ENCODE data around the gene LENG8. TPM values are rescaled to one million over a fixed set of nuclear protein-coding genes. Genes with fewer than 3 reads are reported as not detected.

The LENG8 gene
- total RNA-seq, 1 donor from 2014 or later: 39.1 TPM

DNA sequence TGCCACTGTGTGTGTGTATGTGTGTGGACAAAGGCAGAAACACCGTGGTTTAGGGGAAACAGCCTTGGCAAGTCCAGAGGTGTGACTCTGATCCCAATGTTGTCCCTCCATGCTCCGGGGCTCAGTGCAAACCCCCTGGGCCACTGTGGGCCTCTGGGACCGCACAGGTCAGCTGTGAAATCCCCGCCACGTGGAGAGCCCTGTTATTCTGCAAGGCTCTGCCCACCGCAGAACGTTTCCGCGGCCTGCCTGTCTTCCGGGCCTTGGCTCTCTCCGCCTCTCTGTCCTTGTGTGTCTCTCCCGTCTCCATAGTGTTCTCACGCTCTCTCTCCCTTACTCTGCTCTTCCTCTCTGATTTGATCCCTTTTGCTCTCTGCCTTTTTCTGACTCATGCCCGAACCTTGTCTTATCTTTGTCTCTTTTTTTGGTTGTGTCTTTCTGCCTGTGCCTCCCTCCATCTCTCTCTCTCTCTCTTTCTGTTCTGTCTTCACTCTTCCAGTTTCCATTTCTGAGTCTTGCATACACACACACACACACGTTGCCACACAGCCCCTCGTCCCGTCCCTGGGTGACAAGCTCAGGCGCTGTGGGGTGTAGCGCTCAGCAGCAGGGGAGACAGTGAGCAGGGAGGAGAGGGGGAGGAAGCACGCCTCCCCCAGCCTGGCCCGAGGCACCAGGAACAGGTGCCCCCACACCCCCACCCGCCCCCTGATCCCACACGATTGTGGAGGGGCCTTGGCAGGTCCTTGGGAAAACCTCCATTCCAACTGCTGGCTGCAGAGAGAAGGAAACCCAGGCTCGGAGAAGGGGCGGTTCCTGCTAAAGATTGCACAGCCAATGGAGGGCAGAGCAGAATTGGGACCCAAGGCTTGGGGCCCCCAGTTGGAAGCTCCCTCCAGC, 30.7 kb upstream of the LENG8 start:
- H3K4me3 ChIP-seq (ENCODE audit: low read depth, low read length): no peak overlapping the region
- TF ChIP-seq, protein P1, sequence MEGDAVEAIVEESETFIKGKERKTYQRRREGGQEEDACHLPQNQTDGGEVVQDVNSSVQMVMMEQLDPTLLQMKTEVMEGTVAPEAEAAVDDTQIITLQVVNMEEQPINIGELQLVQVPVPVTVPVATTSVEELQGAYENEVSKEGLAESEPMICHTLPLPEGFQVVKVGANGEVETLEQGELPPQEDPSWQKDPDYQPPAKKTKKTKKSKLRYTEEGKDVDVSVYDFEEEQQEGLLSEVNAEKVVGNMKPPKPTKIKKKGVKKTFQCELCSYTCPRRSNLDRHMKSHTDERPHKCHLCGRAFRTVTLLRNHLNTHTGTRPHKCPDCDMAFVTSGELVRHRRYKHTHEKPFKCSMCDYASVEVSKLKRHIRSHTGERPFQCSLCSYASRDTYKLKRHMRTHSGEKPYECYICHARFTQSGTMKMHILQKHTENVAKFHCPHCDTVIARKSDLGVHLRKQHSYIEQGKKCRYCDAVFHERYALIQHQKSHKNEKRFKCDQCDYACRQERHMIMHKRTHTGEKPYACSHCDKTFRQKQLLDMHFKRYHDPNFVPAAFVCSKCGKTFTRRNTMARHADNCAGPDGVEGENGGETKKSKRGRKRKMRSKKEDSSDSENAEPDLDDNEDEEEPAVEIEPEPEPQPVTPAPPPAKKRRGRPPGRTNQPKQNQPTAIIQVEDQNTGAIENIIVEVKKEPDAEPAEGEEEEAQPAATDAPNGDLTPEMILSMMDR (conservative IDR thresholded peaks at IDR 0.05; ENCODE audit: low read depth, low read length): no peak
- DNase-seq (ENCODE audit: low read depth): no peak

- TF ChIP-seq, protein P1 (conservative IDR thresholded peaks at IDR 0.05; ENCODE audit: low read depth, low read length): no peak
- no peak for DNase-seq (ENCODE audit: low read depth)
- H3K4me3 ChIP-seq (ENCODE audit: low read depth, low read length): no peak overlapping the region
Measured at GRCh38 chr19:54418930-54419800, 29.8 kb upstream of the LENG8 start.

DNA sequence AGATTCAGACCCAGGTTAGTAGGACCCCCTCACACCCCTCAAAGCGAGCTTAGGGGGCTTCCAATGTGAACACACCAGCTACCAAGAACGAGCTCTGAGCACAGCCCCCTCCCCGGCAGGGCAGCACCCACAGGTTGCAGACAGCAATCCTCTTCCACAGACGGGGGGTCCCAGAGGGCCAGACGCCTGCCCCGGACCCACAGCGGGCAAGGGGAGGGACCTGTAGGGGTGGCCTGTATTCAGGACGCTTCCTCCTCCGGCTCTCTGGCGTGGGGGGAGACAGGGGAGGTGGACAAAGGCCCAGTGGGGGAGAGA, 29.0 kb upstream of the LENG8 start:
- no peak for DNase-seq (ENCODE audit: low read depth)
- TF ChIP-seq, protein P1 (conservative IDR thresholded peaks at IDR 0.05; ENCODE audit: low read depth, low read length): no peak
- no peak overlapping the region for H3K4me3 ChIP-seq (ENCODE audit: low read depth, low read length)

GRCh38 chr19:54420383-54421168, 28.4 kb upstream of the LENG8 start:
- no peak overlapping the region for H3K4me3 ChIP-seq (ENCODE audit: low read depth, low read length)
- TF ChIP-seq, protein P1 (conservative IDR thresholded peaks at IDR 0.05; ENCODE audit: low read depth, low read length): no peak
- DNase-seq (ENCODE audit: low read depth): no peak

DNA sequence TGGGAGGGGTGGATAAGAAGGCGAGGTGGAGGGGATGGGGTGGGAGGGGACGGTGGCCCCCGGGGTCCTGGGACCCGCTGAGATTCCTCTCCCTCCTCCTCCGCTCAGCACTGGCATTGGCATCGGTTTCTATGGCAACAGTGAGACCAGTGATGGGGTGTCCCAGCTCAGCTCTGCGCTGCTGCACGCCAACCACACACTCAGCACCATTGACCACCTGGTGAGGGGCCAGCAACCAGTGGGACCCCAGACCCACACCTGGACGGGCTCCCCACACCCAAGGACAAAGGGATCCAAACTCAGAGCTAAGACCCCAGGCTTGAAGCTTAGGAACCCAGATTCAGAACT, 27.9 kb upstream of the LENG8 start:
- no peak for DNase-seq (ENCODE audit: low read depth)
- TF ChIP-seq, protein P1 (conservative IDR thresholded peaks at IDR 0.05; ENCODE audit: low read depth, low read length): no peak
- no peak overlapping the region for H3K4me3 ChIP-seq (ENCODE audit: low read depth, low read length)

GRCh38 chr19:54421521-54421920, 27.5 kb upstream of the LENG8 start:
- DNase-seq (ENCODE audit: low read depth): no peak
- TF ChIP-seq, protein P1 (conservative IDR thresholded peaks at IDR 0.05; ENCODE audit: low read depth, low read length): no peak
- H3K4me3 ChIP-seq (ENCODE audit: low read depth, low read length): no peak overlapping the region
